Liver (tissue), 3 donors: Measurements from ENCODE around the gene GEMIN8.

Source experiments
- EGR1 ChIP-seq, 2 donors: IDR thresholded peaks; 2 replicates each; pipeline ENCODE4 v1.6.1; 2016 to 2018; ENCODE audit warnings: antibody characterized with exemption in 2 of 2, low read depth in 2 of 2
- GABPA ChIP-seq, 2 donors: IDR thresholded peaks in 1 of 2; conservative IDR thresholded peaks in 1 of 2; 2 replicates each; pipeline ENCODE4 v1.6.1; 2016; ENCODE audit warnings: antibody characterized with exemption in 2 of 2, mild to moderate bottlenecking in 1 of 2, moderate library complexity in 1 of 2
- MAX ChIP-seq: IDR thresholded peaks from 2 replicates; pipeline ENCODE4 v1.6.1; 2016; ENCODE audit warnings: antibody characterized with exemption
- RAD21 ChIP-seq, 2 donors: IDR thresholded peaks; 2 replicates each; pipeline ENCODE4 v1.6.1; 2016; ENCODE audit warnings: antibody characterized with exemption in 2 of 2, mild to moderate bottlenecking in 2 of 2
- SP1 ChIP-seq: IDR thresholded peaks from 2 replicates; pipeline ENCODE4 v1.6.1; 2018; ENCODE audit warnings: antibody characterized with exemption, mild to moderate bottlenecking
- TAF1 ChIP-seq: conservative IDR thresholded peaks from 2 replicates; pipeline ENCODE4 v1.6.1; 2016; ENCODE audit warnings: antibody characterized with exemption, mild to moderate bottlenecking
- YY1 ChIP-seq: IDR thresholded peaks from 2 replicates; pipeline ENCODE4 v1.6.1; 2016; ENCODE audit warnings: antibody characterized with exemption, mild to moderate bottlenecking
- TF ChIP-seq, protein P1 (sequence below): fragments of 150-350 bp; IDR thresholded peaks from 2 replicates; pipeline ENCODE4 v1.5.1; 2017; ENCODE audit warnings: improper control_type of control experiment, low read depth, low read length; ENCODE audit not compliant: missing input control
- TF ChIP-seq, protein P2 (sequence below): IDR thresholded peaks from 2 replicates; pipeline ENCODE4 v1.6.1; 2016; ENCODE audit warnings: antibody characterized with exemption, mild to moderate bottlenecking
- TF ChIP-seq, protein P3 (sequence below): IDR thresholded peaks from 2 replicates; pipeline ENCODE4 v1.6.1; 2016; ENCODE audit warnings: antibody characterized with exemption
- TF ChIP-seq, protein P4 (sequence below): IDR thresholded peaks from 2 replicates; pipeline ENCODE4 v1.6.1; 2016; ENCODE audit warnings: antibody characterized with exemption
- donor health status: healthy.
- donor health status: healthy.

GRCh38 chrX:13966071-13966792 is 63.5 kb downstream of the GEMIN8 start:
- TF ChIP-seq SP1 (no peak), MAX (no peak), RAD21 (IDR thresholded peaks at IDR 0.05) (no peak), TAF1 (no peak), EGR1 (IDR thresholded peaks at IDR 0.05; ENCODE audit: low read depth in 2 of 2) (no peak), GABPA (IDR thresholded peaks at IDR 0.05 in 1 of 2, conservative IDR thresholded peaks at IDR 0.05 in 1 of 2) (no peak), YY1 (no peak)
- TF ChIP-seq, protein P1, sequence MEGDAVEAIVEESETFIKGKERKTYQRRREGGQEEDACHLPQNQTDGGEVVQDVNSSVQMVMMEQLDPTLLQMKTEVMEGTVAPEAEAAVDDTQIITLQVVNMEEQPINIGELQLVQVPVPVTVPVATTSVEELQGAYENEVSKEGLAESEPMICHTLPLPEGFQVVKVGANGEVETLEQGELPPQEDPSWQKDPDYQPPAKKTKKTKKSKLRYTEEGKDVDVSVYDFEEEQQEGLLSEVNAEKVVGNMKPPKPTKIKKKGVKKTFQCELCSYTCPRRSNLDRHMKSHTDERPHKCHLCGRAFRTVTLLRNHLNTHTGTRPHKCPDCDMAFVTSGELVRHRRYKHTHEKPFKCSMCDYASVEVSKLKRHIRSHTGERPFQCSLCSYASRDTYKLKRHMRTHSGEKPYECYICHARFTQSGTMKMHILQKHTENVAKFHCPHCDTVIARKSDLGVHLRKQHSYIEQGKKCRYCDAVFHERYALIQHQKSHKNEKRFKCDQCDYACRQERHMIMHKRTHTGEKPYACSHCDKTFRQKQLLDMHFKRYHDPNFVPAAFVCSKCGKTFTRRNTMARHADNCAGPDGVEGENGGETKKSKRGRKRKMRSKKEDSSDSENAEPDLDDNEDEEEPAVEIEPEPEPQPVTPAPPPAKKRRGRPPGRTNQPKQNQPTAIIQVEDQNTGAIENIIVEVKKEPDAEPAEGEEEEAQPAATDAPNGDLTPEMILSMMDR = no peak
- TF ChIP-seq, protein P2, sequence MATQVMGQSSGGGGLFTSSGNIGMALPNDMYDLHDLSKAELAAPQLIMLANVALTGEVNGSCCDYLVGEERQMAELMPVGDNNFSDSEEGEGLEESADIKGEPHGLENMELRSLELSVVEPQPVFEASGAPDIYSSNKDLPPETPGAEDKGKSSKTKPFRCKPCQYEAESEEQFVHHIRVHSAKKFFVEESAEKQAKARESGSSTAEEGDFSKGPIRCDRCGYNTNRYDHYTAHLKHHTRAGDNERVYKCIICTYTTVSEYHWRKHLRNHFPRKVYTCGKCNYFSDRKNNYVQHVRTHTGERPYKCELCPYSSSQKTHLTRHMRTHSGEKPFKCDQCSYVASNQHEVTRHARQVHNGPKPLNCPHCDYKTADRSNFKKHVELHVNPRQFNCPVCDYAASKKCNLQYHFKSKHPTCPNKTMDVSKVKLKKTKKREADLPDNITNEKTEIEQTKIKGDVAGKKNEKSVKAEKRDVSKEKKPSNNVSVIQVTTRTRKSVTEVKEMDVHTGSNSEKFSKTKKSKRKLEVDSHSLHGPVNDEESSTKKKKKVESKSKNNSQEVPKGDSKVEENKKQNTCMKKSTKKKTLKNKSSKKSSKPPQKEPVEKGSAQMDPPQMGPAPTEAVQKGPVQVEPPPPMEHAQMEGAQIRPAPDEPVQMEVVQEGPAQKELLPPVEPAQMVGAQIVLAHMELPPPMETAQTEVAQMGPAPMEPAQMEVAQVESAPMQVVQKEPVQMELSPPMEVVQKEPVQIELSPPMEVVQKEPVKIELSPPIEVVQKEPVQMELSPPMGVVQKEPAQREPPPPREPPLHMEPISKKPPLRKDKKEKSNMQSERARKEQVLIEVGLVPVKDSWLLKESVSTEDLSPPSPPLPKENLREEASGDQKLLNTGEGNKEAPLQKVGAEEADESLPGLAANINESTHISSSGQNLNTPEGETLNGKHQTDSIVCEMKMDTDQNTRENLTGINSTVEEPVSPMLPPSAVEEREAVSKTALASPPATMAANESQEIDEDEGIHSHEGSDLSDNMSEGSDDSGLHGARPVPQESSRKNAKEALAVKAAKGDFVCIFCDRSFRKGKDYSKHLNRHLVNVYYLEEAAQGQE = no peak
- TF ChIP-seq, protein P3, sequence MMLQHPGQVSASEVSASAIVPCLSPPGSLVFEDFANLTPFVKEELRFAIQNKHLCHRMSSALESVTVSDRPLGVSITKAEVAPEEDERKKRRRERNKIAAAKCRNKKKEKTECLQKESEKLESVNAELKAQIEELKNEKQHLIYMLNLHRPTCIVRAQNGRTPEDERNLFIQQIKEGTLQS = no peak
- TF ChIP-seq, protein P4, sequence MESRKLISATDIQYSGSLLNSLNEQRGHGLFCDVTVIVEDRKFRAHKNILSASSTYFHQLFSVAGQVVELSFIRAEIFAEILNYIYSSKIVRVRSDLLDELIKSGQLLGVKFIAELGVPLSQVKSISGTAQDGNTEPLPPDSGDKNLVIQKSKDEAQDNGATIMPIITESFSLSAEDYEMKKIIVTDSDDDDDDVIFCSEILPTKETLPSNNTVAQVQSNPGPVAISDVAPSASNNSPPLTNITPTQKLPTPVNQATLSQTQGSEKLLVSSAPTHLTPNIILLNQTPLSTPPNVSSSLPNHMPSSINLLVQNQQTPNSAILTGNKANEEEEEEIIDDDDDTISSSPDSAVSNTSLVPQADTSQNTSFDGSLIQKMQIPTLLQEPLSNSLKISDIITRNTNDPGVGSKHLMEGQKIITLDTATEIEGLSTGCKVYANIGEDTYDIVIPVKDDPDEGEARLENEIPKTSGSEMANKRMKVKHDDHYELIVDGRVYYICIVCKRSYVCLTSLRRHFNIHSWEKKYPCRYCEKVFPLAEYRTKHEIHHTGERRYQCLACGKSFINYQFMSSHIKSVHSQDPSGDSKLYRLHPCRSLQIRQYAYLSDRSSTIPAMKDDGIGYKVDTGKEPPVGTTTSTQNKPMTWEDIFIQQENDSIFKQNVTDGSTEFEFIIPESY = no peak
